GM21367 (cell line): ENCODE measurements around the gene ZNF804A.
"Not testable (repeated sequence)": the region's sequence is repeated elsewhere in the genome, so short reads cannot be mapped to it uniquely, and the experiment has no call there.

Experiments used
- ATAC-seq: cut with Tn5 transposase; IDR thresholded peaks from one replicate; pipeline ENCODE4 v1.9.1; 2021; ENCODE audit not compliant: unreplicated experiment

Gene ZNF804A

DNA sequence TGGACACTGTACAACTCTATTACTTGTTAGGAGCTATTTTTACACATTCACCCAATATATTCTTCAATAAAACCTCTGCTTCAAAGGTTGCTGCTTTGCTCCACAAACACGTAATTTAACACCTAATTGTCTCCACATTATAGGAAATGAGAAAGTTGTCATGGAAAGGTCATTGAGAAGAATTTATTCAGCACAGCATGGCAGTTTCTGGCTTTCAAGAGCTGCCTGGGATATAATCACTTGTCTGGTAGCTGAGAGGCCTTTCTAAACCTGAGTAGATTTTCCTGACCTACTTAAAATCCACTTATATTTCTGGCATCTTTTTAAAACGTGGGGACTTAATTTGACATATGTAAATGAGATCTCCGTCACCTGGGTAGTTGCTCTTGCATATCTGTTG is 216.1 kb downstream of the ZNF804A start:
- ATAC-seq = no peak

DNA sequence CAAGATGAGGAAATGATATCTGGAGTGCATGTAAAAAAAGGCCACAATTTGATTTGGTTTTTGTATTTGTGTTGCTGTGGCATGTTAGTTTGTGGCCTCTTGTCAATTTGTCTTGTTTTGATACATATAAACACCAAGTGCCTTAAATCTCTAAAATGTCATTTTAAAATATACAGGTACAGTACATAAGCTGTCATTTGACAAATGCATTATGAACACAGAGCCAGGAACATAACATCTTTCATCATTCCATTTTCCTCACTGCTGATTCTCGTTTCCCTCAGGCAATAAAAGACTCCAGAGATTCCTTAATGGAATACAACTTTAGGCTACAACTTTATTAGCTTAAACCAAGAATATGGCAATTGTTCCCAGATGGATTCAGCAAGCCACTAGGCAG is 217.5 kb downstream of the ZNF804A start:
- ATAC-seq = no peak

DNA sequence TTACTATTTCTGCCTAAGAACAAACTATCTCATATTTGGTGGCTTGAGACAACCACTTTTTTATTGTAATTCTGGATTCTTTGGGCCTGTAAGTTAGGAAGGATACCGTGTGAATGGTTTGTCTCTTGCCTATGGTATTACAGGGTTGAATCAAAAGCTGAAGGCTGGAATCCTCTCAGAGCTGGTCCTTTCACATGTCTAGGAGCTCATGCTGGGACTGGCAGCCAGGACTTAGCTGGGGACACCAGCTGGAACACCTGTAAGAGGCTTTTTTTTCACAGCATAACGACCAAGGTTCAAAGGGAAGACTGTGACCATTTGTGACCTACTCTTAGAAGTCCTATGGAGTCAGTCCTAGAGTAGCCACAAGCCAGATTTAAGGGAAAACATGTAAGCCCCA is 226.3 kb downstream of the ZNF804A start:
- no peak for ATAC-seq

DNA sequence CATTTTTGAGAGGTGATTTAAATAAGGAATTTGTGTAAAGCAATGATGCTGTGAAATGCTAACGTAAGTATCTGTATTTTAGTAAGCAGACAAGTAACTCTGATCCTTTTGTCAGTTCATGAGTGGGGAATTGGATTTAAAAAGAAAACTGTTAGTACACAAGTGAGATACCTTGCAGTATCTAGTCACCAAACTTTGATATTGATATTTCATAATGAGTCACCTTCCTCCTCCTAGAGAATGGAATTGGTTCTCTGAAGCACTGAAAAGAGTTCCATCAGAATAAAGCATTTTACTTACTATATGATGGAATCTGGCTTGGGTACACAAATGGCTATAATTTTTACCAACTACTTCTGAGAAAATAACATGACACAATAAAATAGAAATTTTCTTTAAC is 232.2 kb downstream of the ZNF804A start:
- ATAC-seq = no peak

DNA sequence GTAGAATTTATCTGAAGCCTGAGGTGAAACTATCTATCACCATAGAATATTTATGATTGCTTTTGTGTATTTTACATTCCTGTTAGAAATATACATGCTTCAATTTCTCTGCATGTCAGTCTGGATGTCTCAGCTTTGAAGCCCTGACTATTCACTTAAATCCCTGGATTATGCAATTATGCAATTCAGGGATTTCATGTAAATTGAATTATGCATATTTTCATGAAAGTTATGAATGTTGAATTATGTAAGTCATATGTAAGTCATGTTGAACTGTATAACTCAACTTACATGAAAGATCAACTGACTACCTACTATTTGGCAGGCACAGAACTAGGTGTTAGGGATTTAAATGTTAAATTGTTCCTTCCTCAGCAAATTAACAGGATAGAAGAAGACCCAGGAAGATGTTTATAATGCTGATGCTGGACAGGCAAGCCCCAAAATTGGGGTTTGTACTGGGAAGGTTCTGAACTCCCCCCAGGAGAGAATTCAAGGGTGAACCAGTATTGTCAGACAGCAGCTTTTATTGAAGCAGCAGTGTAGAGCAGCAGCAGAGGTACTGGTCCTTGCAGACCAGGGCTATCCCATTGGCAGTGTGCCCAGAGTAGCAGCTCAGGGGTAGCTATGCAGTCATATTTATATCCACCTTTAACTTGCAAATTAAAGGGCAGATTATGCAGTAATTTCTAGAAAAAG is 236.5 kb downstream of the ZNF804A start:
- ATAC-seq = no peak

DNA sequence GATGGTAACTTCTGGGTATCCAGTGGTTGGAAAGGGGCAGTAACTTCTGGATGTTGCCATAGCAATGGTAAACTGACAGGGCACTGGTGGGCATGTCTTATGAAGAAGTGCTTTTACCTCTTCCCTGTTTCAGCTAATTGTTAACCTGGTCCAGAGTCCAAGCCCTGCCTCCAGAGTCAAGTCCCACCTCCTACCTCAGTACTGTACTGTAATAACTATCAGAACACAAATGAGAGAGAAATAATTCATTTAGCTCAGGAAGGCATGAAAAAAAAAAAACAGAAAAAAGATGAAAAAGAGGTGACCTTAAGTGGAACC is 237.0 kb downstream of the ZNF804A start:
- ATAC-seq = no peak

DNA sequence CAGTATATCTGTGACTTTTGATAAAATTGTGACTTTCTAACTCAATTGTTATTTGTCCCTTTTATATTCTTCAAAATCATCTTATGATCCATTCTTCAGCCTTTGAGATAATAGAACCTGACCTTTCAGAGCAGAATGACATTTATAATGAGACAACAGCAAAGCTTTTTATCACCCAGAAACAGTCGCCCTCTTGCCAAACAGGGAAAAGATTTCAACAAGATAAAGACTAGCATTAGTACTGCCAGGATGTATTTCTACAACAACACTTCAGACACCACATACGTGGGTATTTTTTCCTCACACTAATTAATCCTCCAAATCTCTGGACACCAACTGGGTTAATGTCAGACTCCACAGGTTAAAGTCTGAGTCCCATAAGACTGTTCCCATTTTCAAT is 249.0 kb downstream of the ZNF804A start:
- no peak for ATAC-seq

DNA sequence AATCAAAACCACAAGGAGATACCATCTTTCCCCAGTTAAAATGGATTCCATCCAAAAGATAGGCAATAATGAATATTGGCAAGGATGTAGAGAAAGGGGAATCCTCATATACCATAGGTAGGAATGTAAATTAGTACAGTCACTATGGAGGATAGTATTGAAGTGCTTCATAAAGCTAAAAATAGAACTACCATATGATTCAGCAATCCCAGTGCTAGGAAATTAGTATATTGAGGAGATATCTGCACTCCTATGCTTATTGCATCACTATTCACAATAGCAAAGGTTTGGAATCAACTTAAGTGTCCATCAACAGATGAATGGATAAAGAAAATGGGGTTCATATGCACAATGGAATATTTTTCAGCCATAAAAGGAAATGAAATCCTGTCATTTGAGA is 251.2 kb downstream of the ZNF804A start:
- no peak for ATAC-seq

DNA sequence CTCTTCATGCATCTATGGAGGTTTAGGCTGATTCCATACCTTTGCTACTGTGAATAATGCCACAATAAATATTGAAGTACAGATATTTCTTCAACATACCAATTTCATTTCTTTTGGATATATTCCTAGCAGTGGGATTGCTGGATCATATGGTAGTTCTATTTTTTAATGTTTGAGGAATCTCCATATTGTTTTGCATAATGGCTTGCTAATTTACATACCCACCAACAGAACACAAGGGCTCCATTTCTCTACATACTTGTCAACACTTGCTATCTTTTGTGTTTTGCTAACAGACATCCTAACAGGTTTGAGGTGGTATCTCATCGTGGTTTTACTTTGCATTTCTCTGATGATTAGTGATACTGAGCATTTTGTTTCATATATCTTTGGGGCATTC is 253.2 kb downstream of the ZNF804A start:
- no peak for ATAC-seq

DNA sequence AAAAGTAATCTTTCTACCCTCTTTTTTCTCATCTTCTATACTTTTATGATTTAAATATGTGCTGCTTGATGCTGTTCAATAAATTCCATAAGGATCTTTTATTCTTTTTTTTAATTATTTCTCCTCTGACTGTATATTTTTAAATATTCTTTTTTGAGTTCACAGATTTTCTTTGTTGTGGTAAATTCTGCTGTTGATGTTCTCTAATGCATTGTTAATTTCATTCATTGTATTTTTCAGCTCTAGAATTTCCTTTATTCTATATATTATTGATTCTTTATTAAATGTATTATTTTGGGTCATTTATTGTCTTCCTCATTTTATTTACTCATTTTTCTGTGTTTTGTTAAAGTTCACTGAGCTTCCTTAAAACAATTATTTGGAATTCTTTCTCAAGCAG is 260.9 kb downstream of the ZNF804A start:
- ATAC-seq = no peak

DNA sequence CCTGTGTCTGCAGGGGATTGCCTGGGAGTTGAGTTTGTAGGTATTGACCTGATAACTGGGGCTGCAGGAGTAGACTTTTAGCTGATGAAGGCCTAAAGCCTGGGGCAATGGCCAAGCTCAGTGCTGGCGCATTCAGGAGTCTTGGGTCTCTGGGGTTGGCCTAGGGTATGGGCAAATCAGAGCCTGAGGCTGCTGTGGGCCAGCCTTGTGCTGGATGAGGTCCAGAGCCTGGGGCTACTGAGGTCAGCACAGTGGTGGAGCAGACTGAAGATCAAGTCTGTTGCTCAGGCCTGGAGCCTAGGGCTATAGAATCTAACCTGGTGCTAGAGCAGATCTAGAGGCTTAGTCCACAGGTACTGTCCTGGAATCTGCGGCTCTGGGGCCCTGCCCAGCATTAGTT is 262.4 kb downstream of the ZNF804A start:
- ATAC-seq = no peak

DNA sequence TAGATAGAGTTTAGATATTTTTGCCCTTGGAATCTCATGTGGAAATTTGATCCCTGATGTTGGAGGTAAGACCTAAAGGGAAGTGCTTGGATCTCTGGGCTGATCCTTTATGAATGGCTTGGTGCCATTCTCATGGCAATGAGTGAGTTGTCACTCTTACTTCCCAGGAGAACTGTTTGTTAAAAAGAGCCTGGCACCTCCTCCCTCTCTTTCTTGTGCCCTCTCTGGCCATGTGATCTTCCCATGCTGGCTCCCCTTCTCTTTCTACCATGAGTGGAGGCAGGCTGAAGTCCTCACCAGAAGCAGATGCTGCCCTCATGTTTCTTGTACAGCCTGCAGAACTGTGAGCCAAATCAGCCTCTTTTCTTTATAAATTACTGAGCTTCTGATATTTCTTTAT is 276.9 kb downstream of the ZNF804A start:
- ATAC-seq = no peak

DNA sequence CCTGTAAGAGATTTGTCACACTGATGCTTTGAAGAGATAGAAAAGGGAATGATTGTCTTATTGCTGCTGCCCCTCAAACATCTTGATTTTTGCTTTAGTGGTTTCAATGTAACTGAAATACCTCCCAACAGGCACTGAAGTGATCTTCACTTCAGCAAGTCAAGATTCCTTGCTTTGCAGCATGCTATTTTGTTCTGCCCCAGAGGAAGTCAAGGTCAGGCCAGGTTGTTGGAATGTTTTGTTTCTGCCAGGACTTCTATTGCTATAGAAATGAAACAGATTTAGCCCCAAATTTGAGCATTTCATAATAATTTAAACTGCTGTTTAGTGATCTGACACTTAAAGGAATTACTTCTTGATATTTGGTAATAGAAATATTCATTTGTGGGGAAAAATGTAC is 277.6 kb downstream of the ZNF804A start:
- no peak for ATAC-seq

DNA sequence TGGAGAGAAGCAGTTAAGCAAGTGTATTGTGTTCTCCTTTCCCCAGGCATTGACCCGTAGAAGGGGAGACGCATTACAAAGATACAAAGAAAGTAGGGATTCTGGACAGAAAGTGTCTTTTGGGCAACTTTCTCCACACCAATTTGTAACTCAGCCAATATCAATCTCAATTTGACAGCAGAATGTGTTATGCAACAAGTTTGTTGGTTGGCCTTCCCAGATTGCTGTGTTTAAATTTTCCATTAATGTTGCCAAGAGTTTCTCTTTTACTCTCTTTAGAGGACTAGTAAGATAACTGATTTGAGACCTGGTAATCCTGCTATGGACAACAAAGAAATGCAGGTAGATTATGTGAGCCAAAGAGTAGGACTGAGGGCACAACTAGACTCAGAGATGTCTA is 279.6 kb downstream of the ZNF804A start:
- ATAC-seq = no peak

DNA sequence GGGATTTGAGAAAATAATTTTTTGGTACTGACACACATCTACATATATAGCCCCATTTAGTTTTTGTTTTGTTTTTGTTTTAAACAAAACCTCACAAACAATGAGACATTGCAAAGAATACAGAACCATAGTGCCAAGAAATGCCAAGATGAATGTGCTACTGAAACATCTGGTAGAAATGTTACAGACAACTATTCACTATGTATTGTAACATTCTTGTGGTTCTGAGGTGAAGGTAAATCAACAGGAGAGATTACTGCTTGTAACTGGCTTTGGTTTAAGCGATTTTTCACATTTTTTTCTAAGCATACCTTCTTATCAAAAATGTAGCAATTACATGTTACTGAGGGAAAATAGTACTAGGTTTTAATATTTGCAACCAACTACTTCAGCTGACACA is 281.3 kb downstream of the ZNF804A start:
- ATAC-seq = no peak

DNA sequence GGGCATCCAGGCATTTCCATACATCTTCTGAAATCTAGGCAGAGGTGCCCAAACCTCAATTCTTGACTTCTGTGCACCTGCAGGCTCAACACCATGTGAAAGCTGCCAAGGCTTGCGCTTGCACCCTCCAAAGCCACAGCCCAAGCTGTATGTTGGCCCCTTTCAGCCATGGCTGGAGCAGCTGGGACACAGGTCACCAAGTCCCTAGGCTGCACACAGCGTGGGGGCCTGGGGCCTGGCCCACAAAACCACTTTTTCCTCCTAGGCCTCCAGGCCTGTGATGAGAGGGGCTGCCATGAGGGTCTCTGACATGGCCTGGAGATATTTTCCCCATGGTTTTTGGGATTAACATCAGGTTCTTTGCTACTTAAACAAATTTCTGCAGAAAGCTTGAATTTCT is 288.3 kb downstream of the ZNF804A start:
- ATAC-seq = not testable (repeated sequence)

DNA sequence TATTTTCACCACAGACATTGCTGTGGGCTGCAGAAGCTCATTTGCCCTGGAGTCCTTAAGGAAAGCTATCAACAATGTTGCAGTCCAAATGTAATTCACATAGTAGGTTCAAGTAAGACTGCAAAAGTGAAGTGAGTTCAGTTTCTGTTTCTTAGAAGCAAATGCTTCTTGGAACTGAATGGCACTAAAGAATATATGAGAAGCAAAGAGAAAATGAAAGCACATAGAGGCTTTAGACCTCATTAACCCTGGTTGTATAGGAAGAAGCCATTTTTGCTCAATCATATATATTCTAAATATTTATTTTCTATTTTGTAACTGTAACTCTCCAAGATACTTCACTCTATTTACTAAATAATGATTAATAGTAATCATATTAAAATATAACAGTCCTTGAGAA is 292.0 kb downstream of the ZNF804A start:
- peak; percentile 89 for ATAC-seq

DNA sequence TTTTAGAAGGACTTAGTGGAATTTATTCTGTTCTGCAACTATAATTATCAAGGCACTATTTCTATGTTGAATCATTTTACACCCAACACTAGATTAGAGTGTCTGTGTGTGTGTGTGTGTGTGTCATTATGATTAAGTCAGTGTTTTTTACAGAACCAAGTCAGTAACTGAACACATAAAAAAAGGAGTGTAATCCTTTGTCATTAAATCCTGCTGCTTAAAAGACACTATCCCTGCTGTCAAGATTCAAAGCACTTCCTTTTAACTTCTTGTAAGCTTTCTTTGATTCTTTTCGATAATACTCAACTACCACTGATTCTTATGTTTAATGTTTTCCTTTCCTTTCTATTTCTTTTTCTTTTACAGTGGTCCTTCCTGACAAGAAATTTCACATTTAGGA is 306.7 kb downstream of the ZNF804A start:
- no peak for ATAC-seq

DNA sequence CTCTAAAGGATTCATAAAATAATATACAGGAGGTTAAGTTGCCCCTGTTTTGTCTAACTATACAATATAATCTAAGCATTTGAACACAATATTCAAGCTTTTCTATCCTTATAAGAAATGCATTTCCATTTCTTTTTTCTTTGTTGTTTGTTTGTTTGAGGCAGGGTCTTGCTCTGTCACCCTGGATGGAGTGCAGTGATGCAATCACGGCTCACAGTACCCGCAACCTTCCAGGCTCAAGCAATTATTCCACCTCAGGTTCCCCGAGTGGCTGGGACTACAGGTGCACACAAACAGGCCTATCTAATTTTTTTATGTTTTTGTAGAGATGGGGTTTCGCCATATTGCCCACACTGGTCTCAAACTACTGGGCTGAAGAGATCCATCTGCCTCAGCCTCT is 307.8 kb downstream of the ZNF804A start:
- ATAC-seq = no peak

DNA sequence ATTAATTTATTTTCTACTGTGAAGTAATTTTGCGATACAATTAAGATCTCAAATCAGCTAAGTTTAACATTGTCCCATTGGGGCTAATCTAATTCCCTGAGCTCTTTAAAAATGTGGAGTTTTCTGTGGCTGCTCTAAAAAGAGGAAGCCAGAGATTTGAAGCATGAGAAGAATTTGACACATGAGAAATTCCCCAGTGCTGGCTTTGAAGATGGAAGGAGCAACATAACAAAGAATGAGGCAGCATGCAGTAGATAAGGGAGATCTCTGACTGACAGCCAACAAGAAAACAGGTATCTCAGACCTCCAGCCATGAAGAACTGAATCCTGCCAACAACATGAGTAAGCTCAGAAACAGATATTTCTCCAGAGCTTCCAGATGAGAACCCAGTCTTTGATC is 308.4 kb downstream of the ZNF804A start:
- no peak for ATAC-seq

DNA sequence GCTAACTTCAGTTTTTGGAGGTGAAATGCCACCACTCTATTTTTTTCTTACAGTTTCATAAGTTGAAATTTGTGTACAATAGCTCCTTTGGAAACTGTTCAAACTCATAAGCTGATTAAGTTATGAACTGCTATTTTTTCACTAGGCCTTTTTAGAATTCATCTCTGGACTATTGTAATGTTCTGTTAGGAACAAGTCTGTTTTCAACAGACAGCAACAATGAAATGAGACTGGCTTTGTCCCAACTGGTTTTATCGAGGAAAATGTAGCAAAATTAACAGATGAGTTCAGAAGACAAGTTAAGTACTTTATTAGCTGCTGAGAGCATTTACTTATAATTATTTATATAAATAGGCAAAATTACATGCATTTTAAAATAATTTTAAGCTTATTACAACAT is 310.6 kb downstream of the ZNF804A start:
- no peak for ATAC-seq

DNA sequence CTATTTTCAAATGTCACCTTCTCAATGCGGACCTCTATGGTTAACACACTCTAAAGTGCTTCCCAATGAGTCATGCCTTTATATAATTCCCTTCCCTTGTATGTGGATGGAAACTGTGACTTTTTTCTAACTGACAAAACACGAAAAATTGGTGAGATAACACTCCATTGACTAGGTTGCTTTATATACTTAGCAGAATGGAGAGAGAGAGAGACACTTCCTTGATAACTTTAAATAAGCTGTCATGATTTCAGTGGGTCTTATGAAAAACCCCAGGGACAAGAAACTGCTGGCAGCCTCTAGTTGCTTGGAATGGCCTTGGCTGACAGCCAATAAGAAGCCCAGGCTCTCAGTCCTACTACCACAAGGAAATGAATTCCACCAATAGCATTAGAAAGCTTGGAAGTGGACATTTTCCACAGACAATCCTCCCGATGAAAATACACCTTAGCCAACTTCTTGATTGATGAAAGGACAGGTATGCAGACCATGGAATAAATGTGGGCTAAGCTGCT is 322.2 kb downstream of the ZNF804A start:
- ATAC-seq = no peak

DNA sequence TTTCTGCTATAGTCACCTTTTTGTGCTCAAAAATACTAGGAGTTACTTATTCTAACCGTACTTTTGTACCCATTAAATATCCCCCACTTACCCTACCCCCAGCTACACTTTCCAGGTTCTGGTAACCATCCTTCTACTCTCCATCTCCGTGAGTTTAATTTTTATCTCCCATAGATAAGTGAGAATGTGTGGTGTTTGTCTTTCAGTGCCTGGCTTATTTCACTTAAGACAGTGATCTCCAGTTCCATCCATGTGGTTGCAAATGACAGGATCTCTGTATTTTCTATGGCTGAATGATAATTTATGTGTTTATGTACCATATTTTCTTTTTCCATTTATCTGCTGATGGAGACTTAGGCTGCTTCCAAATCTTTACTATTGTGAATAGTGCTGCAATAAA is 323.3 kb downstream of the ZNF804A start:
- no peak for ATAC-seq

DNA sequence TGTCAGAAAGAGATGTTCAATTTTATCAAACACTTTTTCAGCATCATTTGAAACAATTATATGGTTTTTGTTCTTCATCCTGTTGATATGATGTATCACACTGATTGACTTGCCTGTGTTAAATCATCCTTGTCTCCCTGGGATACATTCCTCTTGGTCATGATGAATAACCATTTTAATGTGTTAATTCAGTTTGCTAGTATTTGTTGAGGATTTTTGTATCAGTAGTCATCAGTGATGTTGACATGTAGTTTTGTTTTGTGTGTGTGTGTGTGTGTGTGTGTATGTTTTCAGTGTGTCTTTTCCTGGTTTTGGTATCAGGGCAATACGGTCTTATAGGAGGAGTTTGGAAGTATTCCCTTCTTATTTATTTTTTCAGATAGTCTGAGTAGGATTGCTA is 325.4 kb downstream of the ZNF804A start:
- no peak for ATAC-seq
